Right forelimb (tissue), 1 donor: ENCODE measurements around the gene DHPS.
"Not testable (repeated sequence)": the region's sequence is repeated elsewhere in the genome, so short reads cannot be mapped to it uniquely, and the experiment has no call there.

ENCODE experiments used
- DNase-seq: peaks from one replicate; pipeline ENCODE4 v3.0.0-alpha.2; 2018

DHPS gene

GRCh38 chr19:12670159-12670928, 11.3 kb downstream of the DHPS start:
- DNase-seq, result no peak

GRCh38 chr19:12669270-12670158, 12.2 kb downstream of the DHPS start:
- DNase-seq, result peak; percentile 90

GRCh38 chr19:12668932-12669269, 12.8 kb downstream of the DHPS start:
- peak; percentile 72 for DNase-seq

GRCh38 chr19:12668346-12668745, 13.3 kb downstream of the DHPS start:
- DNase-seq, result no peak

- DNase-seq, result no peak
Measured at GRCh38 chr19:12667731-12668302, 13.9 kb downstream of the DHPS start.

GRCh38 chr19:12666265-12667048, 15.2 kb downstream of the DHPS start, which contains the start of the genes MAN2B1 and WDR83:
MAN2B1 (minus strand) TSS chr19:12666742; CDS start chr19:12666701, 41 bp downstream.
WDR83 (plus strand) TSS chr19:12666807; CDS start chr19:12669791, 2,984 bp downstream.
- DNase-seq, result peak; percentile 82

- no peak for DNase-seq
Measured at GRCh38 chr19:12665671-12666264, 15.9 kb downstream of the DHPS start.

- no peak for DNase-seq
Measured at GRCh38 chr19:12665281-12665573, 16.5 kb downstream of the DHPS start.

- DNase-seq, result no peak
Measured at GRCh38 chr19:12664406-12665280, 17.0 kb downstream of the DHPS start.

GRCh38 chr19:12660980-12661379, 20.7 kb downstream of the DHPS start:
- DNase-seq, result no peak

- no peak for DNase-seq
Measured at GRCh38 chr19:12657966-12658365, 23.7 kb downstream of the DHPS start.

- no peak for DNase-seq
Measured at GRCh38 chr19:12656899-12657571, 24.6 kb downstream of the DHPS start.

GRCh38 chr19:12655546-12655945, 26.1 kb downstream of the DHPS start:
- no peak for DNase-seq

- DNase-seq, result no peak
Measured at GRCh38 chr19:12652219-12652618, 29.5 kb downstream of the DHPS start.

GRCh38 chr19:12649941-12650340, 31.7 kb downstream of the DHPS start:
- DNase-seq, result no peak

- no peak for DNase-seq
Measured at GRCh38 chr19:12648088-12648487, 33.6 kb downstream of the DHPS start.

- DNase-seq, result no peak
Measured at GRCh38 chr19:12647490-12648071, 34.1 kb downstream of the DHPS start.

GRCh38 chr19:12647047-12647446, 34.6 kb downstream of the DHPS start:
- DNase-seq, result no peak

GRCh38 chr19:12646551-12646950, 35.1 kb downstream of the DHPS start:
- DNase-seq, result no peak

- not testable (repeated sequence) for DNase-seq
Measured at GRCh38 chr19:12643716-12644115, 38.0 kb downstream of the DHPS start.
